Measurements from ENCODE around the gene ERMARD.

The ERMARD gene

DNA sequence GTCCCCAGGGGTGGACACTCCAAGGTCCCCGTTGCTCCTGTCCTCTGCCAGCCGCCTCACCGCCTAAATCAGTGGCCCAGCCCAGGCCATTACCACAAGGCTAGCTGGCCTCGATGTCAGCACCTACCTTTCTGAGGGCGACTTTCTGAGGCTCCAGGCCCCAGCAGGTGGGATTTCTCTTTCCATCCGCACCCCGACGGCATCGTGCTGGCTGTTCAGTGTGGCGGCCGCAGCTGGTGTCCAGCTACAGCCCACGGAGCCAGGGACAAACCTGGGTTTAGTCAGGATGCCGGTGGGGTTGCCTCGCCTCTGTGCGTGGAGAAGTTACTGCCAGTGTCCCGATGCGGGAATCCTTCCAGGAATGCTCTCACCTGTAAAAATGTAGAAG, 60.8 kb downstream of the ERMARD start:
- Histone ChIP-seq H3K9ac (ENCODE audit: low read length) (no peak overlapping the region), H3K9me2 (replicated peaks; ENCODE audit: insufficient read depth, low read length) (no peaks in the 10 kb centered on the region), H3K27me3 (ENCODE audit: low read length) (no peaks in the 10 kb centered on the region), H4K20me1 (ENCODE audit: low read depth, low read length) (no peaks in the 10 kb centered on the region), H3K4me3 (ENCODE audit: insufficient read depth, low read length, poor library complexity, severe bottlenecking) (no peak overlapping the region), H3K9me3 (ENCODE audit: insufficient read depth, low read length) (peaks cover 5% of the 10 kb centered on the region; the same call in 1 of the 2 replicates), H3F3A (ENCODE audit: insufficient read depth) (no peaks in the 10 kb centered on the region), H3K27ac (ENCODE audit: low read depth, low read length) (no peak overlapping the region), H3K4me2 (ENCODE audit: low read depth, low read length, poor library complexity, severe bottlenecking) (no peak overlapping the region), H2AFZ (ENCODE audit: low read depth, low read length, severe bottlenecking) (no peak overlapping the region), H3K79me2 (ENCODE audit: insufficient read depth, low read length) (no peaks in the 10 kb centered on the region), H3K36me3 (ENCODE audit: low read length) (no peaks in the 10 kb centered on the region)
- TF ChIP-seq, protein P1, sequence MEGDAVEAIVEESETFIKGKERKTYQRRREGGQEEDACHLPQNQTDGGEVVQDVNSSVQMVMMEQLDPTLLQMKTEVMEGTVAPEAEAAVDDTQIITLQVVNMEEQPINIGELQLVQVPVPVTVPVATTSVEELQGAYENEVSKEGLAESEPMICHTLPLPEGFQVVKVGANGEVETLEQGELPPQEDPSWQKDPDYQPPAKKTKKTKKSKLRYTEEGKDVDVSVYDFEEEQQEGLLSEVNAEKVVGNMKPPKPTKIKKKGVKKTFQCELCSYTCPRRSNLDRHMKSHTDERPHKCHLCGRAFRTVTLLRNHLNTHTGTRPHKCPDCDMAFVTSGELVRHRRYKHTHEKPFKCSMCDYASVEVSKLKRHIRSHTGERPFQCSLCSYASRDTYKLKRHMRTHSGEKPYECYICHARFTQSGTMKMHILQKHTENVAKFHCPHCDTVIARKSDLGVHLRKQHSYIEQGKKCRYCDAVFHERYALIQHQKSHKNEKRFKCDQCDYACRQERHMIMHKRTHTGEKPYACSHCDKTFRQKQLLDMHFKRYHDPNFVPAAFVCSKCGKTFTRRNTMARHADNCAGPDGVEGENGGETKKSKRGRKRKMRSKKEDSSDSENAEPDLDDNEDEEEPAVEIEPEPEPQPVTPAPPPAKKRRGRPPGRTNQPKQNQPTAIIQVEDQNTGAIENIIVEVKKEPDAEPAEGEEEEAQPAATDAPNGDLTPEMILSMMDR (IDR thresholded peaks at IDR 0.05; ENCODE audit: insufficient read depth, low read length, poor library complexity, severe bottlenecking), result no peak
- no peak for TF ChIP-seq EZH2phosphoT487 (conservative IDR thresholded peaks at IDR 0.05; ENCODE audit: low read length)

GRCh38 chr6:169813969-169814368, 62.5 kb downstream of the ERMARD start:
- Histone ChIP-seq H3K4me3 (ENCODE audit: insufficient read depth, low read length, poor library complexity, severe bottlenecking) (no peak overlapping the region), H3K27me3 (ENCODE audit: low read length) (no peaks in the 10 kb centered on the region), H3K4me2 (ENCODE audit: low read depth, low read length, poor library complexity, severe bottlenecking) (no peak overlapping the region), H3K36me3 (ENCODE audit: low read length) (no peaks in the 10 kb centered on the region), H4K20me1 (ENCODE audit: low read depth, low read length) (no peaks in the 10 kb centered on the region), H2AFZ (ENCODE audit: low read depth, low read length, severe bottlenecking) (no peak overlapping the region), H3K27ac (ENCODE audit: low read depth, low read length) (no peak overlapping the region), H3F3A (ENCODE audit: insufficient read depth) (no peaks in the 10 kb centered on the region), H3K9me2 (replicated peaks; ENCODE audit: insufficient read depth, low read length) (no peaks in the 10 kb centered on the region), H3K79me2 (ENCODE audit: insufficient read depth, low read length) (no peaks in the 10 kb centered on the region), H3K9me3 (ENCODE audit: insufficient read depth, low read length) (peaks cover 5% of the 10 kb centered on the region; the same call in 1 of the 2 replicates), H3K9ac (ENCODE audit: low read length) (no peak overlapping the region)
- no peak for TF ChIP-seq EZH2phosphoT487 (conservative IDR thresholded peaks at IDR 0.05; ENCODE audit: low read length)
- TF ChIP-seq, protein P1 (IDR thresholded peaks at IDR 0.05; ENCODE audit: insufficient read depth, low read length, poor library complexity, severe bottlenecking), result no peak

GRCh38 chr6:169816054-169816453, 64.6 kb downstream of the ERMARD start:
- Histone ChIP-seq H3K9me2 (replicated peaks; ENCODE audit: insufficient read depth, low read length) (no peaks in the 10 kb centered on the region), H3K27ac (ENCODE audit: low read depth, low read length) (no peak overlapping the region), H4K20me1 (ENCODE audit: low read depth, low read length) (no peaks in the 10 kb centered on the region), H3K4me3 (ENCODE audit: insufficient read depth, low read length, poor library complexity, severe bottlenecking) (no peak overlapping the region), H3K36me3 (ENCODE audit: low read length) (no peaks in the 10 kb centered on the region), H3K4me2 (ENCODE audit: low read depth, low read length, poor library complexity, severe bottlenecking) (no peak overlapping the region), H3K9me3 (ENCODE audit: insufficient read depth, low read length) (peaks cover 5% of the 10 kb centered on the region; the same call in 1 of the 2 replicates), H2AFZ (ENCODE audit: low read depth, low read length, severe bottlenecking) (no peak overlapping the region), H3K27me3 (ENCODE audit: low read length) (no peaks in the 10 kb centered on the region), H3K9ac (ENCODE audit: low read length) (no peak overlapping the region), H3K79me2 (ENCODE audit: insufficient read depth, low read length) (no peaks in the 10 kb centered on the region), H3F3A (ENCODE audit: insufficient read depth) (no peaks in the 10 kb centered on the region)
- TF ChIP-seq, protein P1 (IDR thresholded peaks at IDR 0.05; ENCODE audit: insufficient read depth, low read length, poor library complexity, severe bottlenecking), result no peak
- no peak for TF ChIP-seq EZH2phosphoT487 (conservative IDR thresholded peaks at IDR 0.05; ENCODE audit: low read length)
